H1 (cell line): ENCODE measurements around the gene INSYN2A. TPM values are rescaled to one million over a fixed set of nuclear protein-coding genes. Genes with fewer than 3 reads are reported as not detected.

Experiments used
- CTCF ChIA-PET: fragments of 300-600 bp; sonication (Branson Sonifier 250); formaldehyde crosslinking; loops from one replicate; lab custom pipeline; 2021; ENCODE audit not compliant: partially characterized antibody; lab: Charles Lee
- POLR2A ChIA-PET: fragments of 300-600 bp; sonication (Branson Sonifier 250); formaldehyde crosslinking; loops from one replicate; lab custom pipeline; 2021; ENCODE audit warnings: inconsistent platforms; ENCODE audit not compliant: partially characterized antibody; lab: Charles Lee
- DNase-seq, 2 experiments: peaks; one replicate each; pipeline versions ENCODE4 v3.0.0 to v3.0.0-alpha.2; 2010 to 2022; ENCODE audit warnings: low spot score in 2 of 2, low read depth in 1 of 2, mixed read lengths in 1 of 2
- FAIRE-seq: peaks from 2 replicates; lab custom pipeline; 2011; peaks lifted over from hg19 to GRCh38; lab: Jason Lieb, UNC
- H2AFZ ChIP-seq: 2 replicates; pipeline ENCODE4 v1.8.1; 2012; ENCODE audit warnings: low read length, inconsistent platforms
- H2AK5ac ChIP-seq: 2 replicates; pipeline ENCODE4 v1.6.1; 2013; ENCODE audit warnings: low read depth, low read length
- H2BK120ac ChIP-seq: replicated peaks from 2 replicates; pipeline ENCODE3; 2013; ENCODE audit warnings: low read depth, low read length, inconsistent platforms
- H2BK12ac ChIP-seq: 2 replicates; pipeline ENCODE4 v1.6.1; 2013; ENCODE audit warnings: low read depth, low read length
- H2BK15ac ChIP-seq: 2 replicates; pipeline ENCODE4 v1.6.1; 2013; ENCODE audit warnings: low read length
- H2BK20ac ChIP-seq: 2 replicates; pipeline ENCODE4 v1.6.1; 2013; ENCODE audit warnings: low read length
- H2BK5ac ChIP-seq: 2 replicates; pipeline ENCODE4 v1.6.1; 2013; ENCODE audit warnings: low read depth, low read length
- H3K14ac ChIP-seq: 2 replicates; pipeline ENCODE4 v1.6.1; 2013; ENCODE audit warnings: inconsistent platforms; ENCODE audit not compliant: insufficient read length
- H3K18ac ChIP-seq: 2 replicates; pipeline ENCODE4 v1.6.1; 2013; ENCODE audit warnings: low read length; ENCODE audit errors: extremely low read depth
- H3K23ac ChIP-seq: 2 replicates; pipeline ENCODE4 v1.6.1; 2013; ENCODE audit warnings: inconsistent platforms; ENCODE audit not compliant: insufficient read length
- H3K23me2 ChIP-seq: 2 replicates; pipeline ENCODE4 v1.6.1; 2013; ENCODE audit warnings: low read depth, low read length
- H3K27ac ChIP-seq: 2 replicates; pipeline ENCODE4 v1.6.1; 2011; ENCODE audit warnings: low read depth, low read length, inconsistent platforms
- H3K27me3 ChIP-seq, 4 experiments: replicated peaks in 1 of 4; 1 replicate in 1 of 4; 2 replicates in 3 of 4; pipeline versions ENCODE4 v1.6.1 to v1.8.1; 2011 to 2013; ENCODE audit warnings: low read length in 3 of 4, mild to moderate bottlenecking in 3 of 4, inconsistent platforms in 2 of 4, mixed read lengths in 2 of 4, moderate library complexity in 1 of 4; ENCODE audit not compliant: control insufficient read depth in 3 of 4, insufficient read depth in 3 of 4; ENCODE audit errors: extremely low read depth in 1 of 4
- H3K36me3 ChIP-seq, 4 experiments: 2 replicates each; pipeline versions ENCODE4 v1.6.1 to v1.8.1; 2011 to 2013; ENCODE audit warnings: mild to moderate bottlenecking in 4 of 4, low read length in 3 of 4, moderate library complexity in 2 of 4, control low read depth in 1 of 4, inconsistent platforms in 1 of 4; ENCODE audit not compliant: insufficient read depth in 4 of 4, control insufficient read depth in 2 of 4
- H3K4ac ChIP-seq: replicated peaks from 2 replicates; pipeline ENCODE3; 2013; ENCODE audit warnings: low read length, low read depth, mixed read lengths, inconsistent platforms; ENCODE audit not compliant: insufficient read length
- H3K4me1 ChIP-seq, 4 experiments: replicated peaks in 1 of 4; 1 replicate in 1 of 4; 2 replicates in 3 of 4; pipeline versions ENCODE4 v1.6.1 to v1.8.1; 2011 to 2013; ENCODE audit warnings: low read length in 3 of 4, inconsistent platforms in 2 of 4, mixed read lengths in 1 of 4; ENCODE audit not compliant: insufficient read depth in 4 of 4, control insufficient read depth in 3 of 4
- H3K4me2 ChIP-seq, 2 experiments: 2 replicates each; pipeline versions ENCODE4 v1.6.1 to v1.8.1; 2011 to 2013; ENCODE audit warnings: low read depth in 2 of 2, low read length in 2 of 2, control low read depth in 1 of 2, inconsistent platforms in 1 of 2, mild to moderate bottlenecking in 1 of 2; ENCODE audit not compliant: insufficient read depth in 1 of 2
- H3K4me3 ChIP-seq, 4 experiments: fragments of 200-600, 300-600 bp in 1 of 4; sonication (generic), shearing (Covaris generic), sonication (Bioruptor Twin) in 1 of 4; 2 replicates each; pipeline versions ENCODE4 v1.5.1 to v1.8.1; 2011 to 2016; ENCODE audit warnings: low read length in 4 of 4, low read depth in 3 of 4, control low read depth in 2 of 4, inconsistent platforms in 2 of 4, mild to moderate bottlenecking in 2 of 4, mixed read lengths in 1 of 4, moderate library complexity in 1 of 4; ENCODE audit not compliant: insufficient read depth in 2 of 4; ENCODE audit errors: extremely low read depth in 1 of 4
- H3K56ac ChIP-seq: replicated peaks from 2 replicates; pipeline ENCODE3; 2013; ENCODE audit warnings: low read depth, mild to moderate bottlenecking, mixed read lengths, low read length, inconsistent platforms; ENCODE audit not compliant: insufficient read length
- H3K79me1 ChIP-seq: 2 replicates; pipeline ENCODE4 v1.6.1; 2013; ENCODE audit warnings: low read depth, low read length, control low read depth
- H3K79me2 ChIP-seq, 2 experiments: 2 replicates each; pipeline versions ENCODE4 v1.6.1 to v1.8.1; 2012 to 2013; ENCODE audit warnings: low read length in 2 of 2, mild to moderate bottlenecking in 2 of 2, inconsistent platforms in 1 of 2; ENCODE audit not compliant: insufficient read depth in 2 of 2, control insufficient read depth in 1 of 2
- H3K9ac ChIP-seq, 4 experiments: replicated peaks in 1 of 4; 1 replicate in 1 of 4; 2 replicates in 3 of 4; pipeline versions ENCODE4 v1.6.1 to v1.8.1; 2011 to 2013; ENCODE audit warnings: low read depth in 3 of 4, low read length in 3 of 4, control low read depth in 2 of 4, mild to moderate bottlenecking in 2 of 4, moderate library complexity in 2 of 4, inconsistent platforms in 1 of 4; ENCODE audit errors: extremely low read depth in 1 of 4
- H3K9me3 ChIP-seq, 2 experiments: 2 replicates each; pipeline versions ENCODE4 v1.6.1 to v1.8.1; 2012 to 2013; ENCODE audit warnings: mild to moderate bottlenecking in 2 of 2, moderate library complexity in 2 of 2, control low read depth in 1 of 2, inconsistent platforms in 1 of 2, low read depth in 1 of 2, low read length in 1 of 2, mixed read lengths in 1 of 2; ENCODE audit not compliant: insufficient read depth in 2 of 2
- H4K20me1 ChIP-seq, 2 experiments: replicated peaks in 1 of 2; 2 replicates each; pipeline versions ENCODE3 to v1.8.1; 2011 to 2013; ENCODE audit warnings: inconsistent platforms in 2 of 2, low read length in 2 of 2, mild to moderate bottlenecking in 1 of 2; ENCODE audit not compliant: insufficient read depth in 2 of 2, control insufficient read depth in 1 of 2
- H4K5ac ChIP-seq: 2 replicates; pipeline ENCODE4 v1.6.1; 2013; ENCODE audit warnings: low read length, low read depth, mixed read lengths, inconsistent platforms; ENCODE audit not compliant: insufficient read length
- H4K8ac ChIP-seq: 2 replicates; pipeline ENCODE4 v1.8.0; 2013; ENCODE audit warnings: mild to moderate bottlenecking, moderate library complexity, low read length, inconsistent platforms; ENCODE audit not compliant: insufficient read depth; ENCODE audit errors: extremely low read depth
- H4K91ac ChIP-seq: replicated peaks from 2 replicates; pipeline ENCODE3; 2013; ENCODE audit warnings: low read length, mixed read lengths, inconsistent platforms; ENCODE audit not compliant: insufficient read length
- ATF3 ChIP-seq: IDR thresholded peaks from 2 replicates; pipeline ENCODE4 v1.6.1; 2011; ENCODE audit warnings: low read depth, mild to moderate bottlenecking, low read length; ENCODE audit not compliant: insufficient read depth
- BCL11A ChIP-seq, 2 experiments: IDR thresholded peaks; one replicate each; pipeline ENCODE4 v1.6.1; 2011; ENCODE audit warnings: low read depth in 2 of 2, low read length in 2 of 2, mild to moderate bottlenecking in 2 of 2
- CBX8 ChIP-seq: fragments of 300-800, 300-1000 bp; sonication (generic); IDR thresholded peaks from 2 replicates; pipeline ENCODE4 v1.7.1; 2016; ENCODE audit warnings: low read depth, low read length, borderline replicate concordance
- CEBPB ChIP-seq: IDR thresholded peaks from 2 replicates; pipeline ENCODE4 v1.6.1; 2012; ENCODE audit warnings: low read depth, low read length
- CREB1 ChIP-seq: IDR thresholded peaks from 2 replicates; pipeline ENCODE4 v1.6.1; 2012; ENCODE audit warnings: inconsistent platforms
- CTBP2 ChIP-seq: IDR thresholded peaks from 2 replicates; pipeline ENCODE4 v1.7.0; 2011; ENCODE audit warnings: borderline replicate concordance, mild to moderate bottlenecking, moderate library complexity, mixed read lengths, low read length; ENCODE audit not compliant: insufficient read depth, insufficient read length
- GTF2F1 ChIP-seq: IDR thresholded peaks from 2 replicates; pipeline ENCODE4 v1.6.1; 2012; ENCODE audit warnings: low read depth, low read length, improper control_type of control experiment, borderline replicate concordance
- HDAC6 ChIP-seq: IDR thresholded peaks from one replicate; pipeline ENCODE4 v1.7.1; 2012; ENCODE audit warnings: low read depth, mild to moderate bottlenecking, inconsistent platforms, low read length, moderate library complexity
- KDM4A ChIP-seq: IDR thresholded peaks from one replicate; pipeline ENCODE4 v1.7.1; 2012; ENCODE audit warnings: low read depth, mild to moderate bottlenecking, moderate library complexity, low read length, inconsistent platforms; ENCODE audit not compliant: severe bottlenecking
- RAD21 ChIP-seq, 2 experiments: IDR thresholded peaks in 1 of 2; conservative IDR thresholded peaks in 1 of 2; 2 replicates each; pipeline ENCODE4 v1.6.1; 2011; ENCODE audit warnings: low read depth in 2 of 2, low read length in 2 of 2, improper control_type of control experiment in 1 of 2, inconsistent platforms in 1 of 2, mild to moderate bottlenecking in 1 of 2, moderate library complexity in 1 of 2
- SAP30 ChIP-seq: fragments of 300-600 bp; sonication (generic); IDR thresholded peaks from 2 replicates; pipeline ENCODE4 v1.7.1; 2012; ENCODE audit warnings: low read length, moderate library complexity, mild to moderate bottlenecking, inconsistent platforms; ENCODE audit not compliant: insufficient read depth, insufficient replicate concordance
- TAF7 ChIP-seq: optimal IDR thresholded peaks from 2 replicates; pipeline ENCODE3; 2011; ENCODE audit warnings: low read depth, mild to moderate bottlenecking, inconsistent platforms, low read length, moderate library complexity, borderline replicate concordance
- ZNF274 ChIP-seq: IDR thresholded peaks from 2 replicates; pipeline ENCODE4 v1.7.0; 2012; ENCODE audit warnings: low read length, borderline replicate concordance; ENCODE audit errors: extremely low read depth
- WGBS, 2 experiments: shearing (Covaris generic) in 1 of 2; methylation state at CpG; one replicate each; pipeline versions ENCODE4 v1.1.6 to v1.1.7; 2013 to 2015; ENCODE audit warnings: low lambda C conversion rate in 2 of 2, mixed read lengths in 2 of 2, inconsistent platforms in 1 of 2, low coverage in 1 of 2, missing lambda C conversion rate in 1 of 2; ENCODE audit not compliant: insufficient replicate concordance in 2 of 2, insufficient coverage in 1 of 2, insufficient read length in 1 of 2; ENCODE audit errors: extremely low coverage in 1 of 2, missing lambda C conversion rate in 1 of 2; 5-methylcytosine and 5-hydroxymethylcytosine counted together
- polyA plus RNA-seq, 7 experiments: library from polyadenylated mRNA; depleted of rRNA in 3 of 7; stranded (reverse) in 5 of 7; unstranded in 2 of 7; fragments of >200 nt in 5 of 7; fragments of 200-250 nt in 2 of 7; gene quantifications; 1 replicate in 5 of 7; 2 replicates in 1 of 7; 4 replicates in 1 of 7; pipeline versions ENCODE4 v1.2.1 to v1.2.3, GENCODE V29; 2011 to 2013; ENCODE audit warnings: missing spikeins in 2 of 7, mixed read lengths in 2 of 7
- total RNA-seq: library from RNA; stranded (reverse); fragmentation: NEBNext Ultra II Directional; extraction: Animal tissue kit (Norgen Biotek cat#: 25700); gene quantifications from 2 replicates; pipeline ENCODE4 v1.2.1, GENCODE V29; 2021

INSYN2A gene
- total and polyA plus RNA-seq, 2 of the 8 experiments (the other 6 are each of a cell fraction or from before 2014, with no cell fraction given), result 0.11 to 0.19 TPM

- H3K9ac ChIP-seq, result no peak overlapping the region
- TF ChIP-seq KDM4A (no peak), ATF3 (no peak), CTBP2 (no peak), ZNF274 (no peak), CBX8 (no peak), GTF2F1 (no peak), RAD21 (IDR thresholded peaks at IDR 0.05 in 1 of 2, conservative IDR thresholded peaks at IDR 0.05 in 1 of 2; ENCODE audit: low read depth in 2 of 2, low read length in 2 of 2) (no peak), CREB1 (no peak), SAP30 (no peak), TAF7 (no peak), HDAC6 (no peak), CEBPB (no peak), BCL11A (IDR thresholded peaks at IDR 0.05; ENCODE audit: low read depth in 2 of 2, low read length in 2 of 2) (no peak)
Measured at GRCh38 chr10:127176649-127177048, 19.7 kb downstream of the INSYN2A start.

More at GRCh38 chr10:127176649-127177048, 19.7 kb downstream of the INSYN2A start:
- H3K4me1 ChIP-seq, result no peaks in the 10 kb centered on the region
- H3K79me2 ChIP-seq, result no peaks in the 10 kb centered on the region
- no peak overlapping the region for H3K56ac ChIP-seq
- H3K4ac ChIP-seq, result no peak overlapping the region
- POLR2A ChIA-PET, result no interaction called here
- H3K4me2 ChIP-seq, result no peak overlapping the region
- no peak overlapping the region for H4K91ac ChIP-seq
- no peak overlapping the region for H2AFZ ChIP-seq
- H3K14ac ChIP-seq, result no peak overlapping the region
- H4K5ac ChIP-seq, result no peak overlapping the region
- no peak overlapping the region for H4K8ac ChIP-seq
- H3K36me3 ChIP-seq, result no peaks in the 10 kb centered on the region
- H3K27ac ChIP-seq, result no peak overlapping the region
- no peaks in the 10 kb centered on the region for H3K23me2 ChIP-seq
- H3K4me3 ChIP-seq, result no peak overlapping the region
- H3K27me3 ChIP-seq, result no peaks in the 10 kb centered on the region
- no peak overlapping the region for H2BK5ac ChIP-seq
- FAIRE-seq (no peak), DNase-seq (no peak)
- WGBS, 2 experiments, result 93% methylated on average over 16 of the region's 16 CpGs; no CpG with 5 or more reads in 1 of the 2 experiments
- CTCF ChIA-PET, result interaction anchor here (0.7 to 1.4 kb wide), 2 partner anchors 27 to 177 kb away, joined by 3 to 4 read pairs; no protein-coding TSS in a partner anchor
- no peak overlapping the region for H2BK20ac ChIP-seq
- no peak overlapping the region for H3K23ac ChIP-seq
- no peaks in the 10 kb centered on the region for H3K9me3 ChIP-seq
- peaks cover 0 to 3% of the 10 kb centered on the region in 2 experiments for H4K20me1 ChIP-seq
- no peak overlapping the region for H2BK12ac ChIP-seq
- H3K79me1 ChIP-seq, result no peaks in the 10 kb centered on the region; the same call in 1 of the 2 replicates
- no peak overlapping the region for H2BK15ac ChIP-seq
- H3K18ac ChIP-seq, result no peak overlapping the region
- H2BK120ac ChIP-seq, result no peak overlapping the region
- H2AK5ac ChIP-seq, result no peak overlapping the region
